ENCODE measurements around the gene SSB. TPM values are rescaled to one million over a fixed set of nuclear protein-coding genes. Genes with fewer than 3 reads are reported as not detected.
"Not testable (repeated sequence)": the region's sequence is repeated elsewhere in the genome, so short reads cannot be mapped to it uniquely, and the experiment has no call there.

Gene SSB
- total and polyA plus RNA-seq, 2 of the 13 experiments (the other 11 are each of a cell fraction or from before 2014, with no cell fraction given) = 109 to 208 TPM

GRCh38 chr2:169815849-169816248 lies 17.2 kb downstream of the SSB start (continued):
- 0 out of 2 replicates have a peak, but pooled peaks have one; percentile 43 for TF ChIP-seq ARID3A (IDR thresholded peaks at IDR 0.05; ENCODE audit: low read depth, low read length)
- no peak for TF ChIP-seq CHD2 (IDR thresholded peaks at IDR 0.05; ENCODE audit: low read depth, low read length)
- no peak for TF ChIP-seq PCBP2 (optimal IDR thresholded peaks at IDR 0.05; ENCODE audit: low read depth, low read length, poor library complexity, severe bottlenecking)
- TF ChIP-seq CEBPG (CRISPR knock-in tag; IDR thresholded peaks at IDR 0.05) = peak; percentile 58; the same call in 1 of the 2 replicates
- TF ChIP-seq ZNF274 (CRISPR knock-in tag; IDR thresholded peaks at IDR 0.05) = no peak
- no peak for TF ChIP-seq SALL2 (CRISPR knock-in tag; IDR thresholded peaks at IDR 0.05)
- no peak for TF ChIP-seq ZNF263 (CRISPR knock-in tag; IDR thresholded peaks at IDR 0.05)
- no peak for TF ChIP-seq ZBTB34 (CRISPR knock-in tag; IDR thresholded peaks at IDR 0.05)

GRCh38 chr2:169816961-169817360 lies 18.3 kb downstream of the SSB start:
- intact Hi-C loops (cut with micrococcal nuclease; ENCODE audit: unreplicated experiment); H3K4me3 ChIP-seq (replicated peaks in 1 of 3; ENCODE audit: insufficient read depth in 1 of 3, low read depth in 2 of 3, low read length in 3 of 3); H4K20me1 ChIP-seq (ENCODE audit: insufficient read depth, low read length); H3K27ac ChIP-seq (ENCODE audit: extremely low read length, insufficient read depth, low read length); H3K9ac ChIP-seq (ENCODE audit: insufficient read depth, low read depth, low read length); H2AFZ ChIP-seq (ENCODE audit: low read length); CTCF ChIA-PET (ENCODE audit: low intra/inter-chr PET ratio, low total read pairs); in situ Hi-C loops (cut with HindIII; ENCODE audit: extremely low pct_ligation_motif_present, low pct_unique_long_range_greater_than_20kb); ATAC-seq; H3K4me2 ChIP-seq (ENCODE audit: low read depth, low read length); BruUV-seq (replicated peaks); H3K9me3 ChIP-seq (ENCODE audit: low read length); DNase-seq (ENCODE audit: low spot score); FAIRE-seq; H3K27me3 ChIP-seq (ENCODE audit: control insufficient read depth in 1 of 2, insufficient read depth in 2 of 2, low read length in 2 of 2): not testable (repeated sequence)
- H3K36me3 ChIP-seq (replicated peaks in 1 of 2; ENCODE audit: control insufficient read depth in 1 of 2, insufficient read depth in 2 of 2, low read length in 2 of 2) = peaks cover 14 to 59% of the 10 kb centered on the region in 2 experiments
- H3K4me1 ChIP-seq (ENCODE audit: insufficient read depth, low read length) = peaks cover 10% of the 10 kb centered on the region
- POLR2A ChIA-PET = interaction anchor here (2.1 kb wide), 1 partner anchor 10 kb away, joined by 9 read pairs; the partner anchor contains the start of gene UBR3
- H3K79me2 ChIP-seq (ENCODE audit: insufficient read depth, low read length) = peaks cover 16% of the 10 kb centered on the region

- BruUV-seq (replicated peaks); intact Hi-C loops (cut with micrococcal nuclease; ENCODE audit: unreplicated experiment): not testable (repeated sequence)
- POLR2A ChIA-PET = interaction anchor here (2.1 kb wide), 1 partner anchor 10 kb away, joined by 9 read pairs; the partner anchor contains the start of gene UBR3
Measured at GRCh38 chr2:169817369-169817768, 18.7 kb downstream of the SSB start.

More at GRCh38 chr2:169817369-169817768, 18.7 kb downstream of the SSB start:
- H2AFZ ChIP-seq (ENCODE audit: low read length); H4K20me1 ChIP-seq (ENCODE audit: insufficient read depth, low read length); H3K27ac ChIP-seq (ENCODE audit: extremely low read length, insufficient read depth, low read length); H3K27me3 ChIP-seq (ENCODE audit: control insufficient read depth in 1 of 2, insufficient read depth in 2 of 2, low read length in 2 of 2); in situ Hi-C loops (cut with HindIII; ENCODE audit: extremely low pct_ligation_motif_present, low pct_unique_long_range_greater_than_20kb); H3K4me3 ChIP-seq (replicated peaks in 1 of 3; ENCODE audit: insufficient read depth in 1 of 3, low read depth in 2 of 3, low read length in 3 of 3); CTCF ChIA-PET (ENCODE audit: low intra/inter-chr PET ratio, low total read pairs); H3K9me3 ChIP-seq (ENCODE audit: low read length); DNase-seq (ENCODE audit: low spot score); H3K9ac ChIP-seq (ENCODE audit: insufficient read depth, low read depth, low read length); FAIRE-seq; H3K4me2 ChIP-seq (ENCODE audit: low read depth, low read length); ATAC-seq: not testable (repeated sequence)
- WGBS (ENCODE audit: low lambda C conversion rate) = 98% methylated on average over 6 of the region's 6 CpGs
- Histone ChIP-seq H3K36me3 (replicated peaks in 1 of 2; ENCODE audit: control insufficient read depth in 1 of 2, insufficient read depth in 2 of 2, low read length in 2 of 2) (peaks cover 13 to 55% of the 10 kb centered on the region in 2 experiments), H3K79me2 (ENCODE audit: insufficient read depth, low read length) (peaks cover 20% of the 10 kb centered on the region), H3K4me1 (ENCODE audit: insufficient read depth, low read length) (peaks cover 14% of the 10 kb centered on the region)

Data from HepG2 (cell line).